Stimulated activated CD8-positive, alpha-beta memory T cell treated with anti-CD3 and anti-CD28 coated beads, Interleukin-7, amount 100 ng/mL, for 48 hours (primary cell): ENCODE measurements around the gene INVS.
"Not testable (repeated sequence)": the region's sequence is repeated elsewhere in the genome, so short reads cannot be mapped to it uniquely, and the experiment has no call there.

ENCODE experiments used
- DNase-seq, 2 donors: peaks; one replicate each; pipeline ENCODE4 v3.0.0-alpha.2; 2020; ENCODE audit warnings: low read depth in 1 of 2; ENCODE audit errors: extremely low read depth in 1 of 2

INVS gene

DNA sequence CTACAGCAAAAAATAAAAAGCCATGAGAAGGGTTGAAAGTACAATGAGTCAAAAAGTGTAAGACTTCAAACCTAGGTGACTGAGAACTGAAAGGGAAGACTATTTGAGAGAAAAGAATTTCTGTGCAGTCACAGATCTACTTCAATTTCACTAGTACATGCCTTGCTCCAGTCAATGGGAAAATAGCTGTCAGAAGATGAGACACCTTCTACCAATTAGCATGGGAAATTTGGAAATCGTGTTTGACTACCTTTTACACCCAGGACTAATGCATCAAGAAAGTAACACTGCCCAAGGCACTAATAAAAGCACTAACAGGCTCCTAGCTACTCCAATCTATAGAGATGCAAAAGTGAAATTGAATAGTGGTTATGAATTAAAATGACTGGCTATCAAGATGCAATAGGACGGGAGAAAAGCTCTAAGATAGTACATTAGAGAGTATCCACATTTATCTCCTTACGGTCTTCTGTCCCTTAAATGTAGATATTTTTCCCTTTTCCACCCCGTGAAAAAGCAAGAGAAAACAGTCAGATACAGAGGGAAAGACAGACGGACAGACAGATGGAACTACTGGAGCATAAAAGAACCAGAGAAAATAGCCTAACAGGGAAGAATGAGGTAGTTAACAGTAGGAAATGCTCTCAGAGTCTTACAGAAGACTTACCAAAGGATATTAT, 15.5 kb upstream of the INVS start:
- no peak for DNase-seq

DNA sequence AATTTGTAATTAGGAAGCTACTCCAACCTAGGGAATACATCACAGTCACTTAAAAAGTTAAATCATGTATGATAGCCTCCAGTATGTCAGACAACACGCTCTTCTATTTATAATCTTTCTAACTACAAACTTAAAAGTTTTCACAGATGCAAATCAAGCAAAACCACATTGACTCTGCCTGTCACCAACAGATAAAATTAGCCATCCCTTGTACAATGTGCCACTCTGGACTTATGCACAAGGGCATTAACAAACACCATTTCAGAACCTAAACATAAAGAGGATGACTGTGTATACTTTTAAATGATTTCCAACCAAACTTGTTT, 15.0 kb upstream of the INVS start:
- no peak for DNase-seq

DNA sequence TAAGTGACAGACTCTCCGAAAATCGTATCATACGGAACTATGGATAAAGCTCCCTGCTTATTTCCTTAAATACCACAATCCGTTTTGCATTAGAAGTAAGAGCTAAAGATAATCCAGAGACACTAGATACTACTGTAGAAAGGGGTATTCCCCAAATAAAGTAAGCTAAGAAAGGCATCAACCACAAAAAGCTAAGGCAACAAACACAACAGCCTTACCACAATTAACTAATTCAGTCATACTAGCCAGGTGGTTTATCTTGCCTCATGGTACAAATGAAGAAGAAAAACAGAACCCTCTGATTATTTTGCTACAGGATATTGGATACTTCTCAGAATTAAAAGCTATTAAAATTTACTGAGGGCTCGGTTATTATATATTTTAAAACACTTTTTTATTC, 14.3 kb upstream of the INVS start:
- DNase-seq: no peak

DNA sequence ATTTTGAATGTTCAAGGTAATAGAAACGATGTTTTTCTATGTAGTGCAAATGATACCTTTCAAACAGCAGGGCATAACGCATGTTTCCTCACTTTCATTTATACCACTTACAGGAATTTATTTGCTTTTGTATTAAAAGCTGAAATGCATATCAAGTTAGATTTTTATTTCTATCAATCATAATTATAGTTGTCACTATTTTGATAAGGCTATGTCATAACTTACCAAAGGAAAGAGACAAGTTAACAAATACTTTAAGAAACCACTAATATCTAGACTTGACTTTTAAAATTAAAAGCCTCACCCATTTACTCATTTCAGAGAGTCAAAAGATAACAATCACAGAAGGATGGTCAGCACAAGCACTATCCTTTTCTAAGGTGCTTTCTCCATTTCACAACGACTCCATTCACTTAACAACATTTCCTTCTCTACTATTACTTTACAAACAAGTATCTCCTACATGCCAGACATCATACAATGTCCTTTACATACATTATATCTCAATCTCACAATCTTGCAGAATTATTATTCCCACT, 12.9 kb upstream of the INVS start:
- no peak for DNase-seq

DNA sequence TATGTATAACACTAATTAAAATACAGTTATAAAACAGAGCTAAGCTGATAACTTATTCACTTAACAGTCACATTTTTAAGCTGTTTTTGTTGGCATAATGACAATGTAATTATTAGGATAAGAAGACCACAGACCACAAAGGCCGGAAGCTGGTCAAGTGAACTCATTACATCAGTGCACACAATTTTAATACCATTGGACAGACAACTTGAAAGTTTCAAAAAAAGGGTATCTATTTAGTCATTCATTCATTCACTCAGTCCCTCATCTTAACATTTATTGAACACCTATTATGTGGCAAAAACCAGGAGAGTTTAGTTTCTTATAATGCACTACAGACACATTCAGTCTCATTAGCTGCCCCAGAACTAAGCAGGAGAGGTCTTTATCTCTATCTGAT, 11.8 kb upstream of the INVS start:
- no peak for DNase-seq

DNA sequence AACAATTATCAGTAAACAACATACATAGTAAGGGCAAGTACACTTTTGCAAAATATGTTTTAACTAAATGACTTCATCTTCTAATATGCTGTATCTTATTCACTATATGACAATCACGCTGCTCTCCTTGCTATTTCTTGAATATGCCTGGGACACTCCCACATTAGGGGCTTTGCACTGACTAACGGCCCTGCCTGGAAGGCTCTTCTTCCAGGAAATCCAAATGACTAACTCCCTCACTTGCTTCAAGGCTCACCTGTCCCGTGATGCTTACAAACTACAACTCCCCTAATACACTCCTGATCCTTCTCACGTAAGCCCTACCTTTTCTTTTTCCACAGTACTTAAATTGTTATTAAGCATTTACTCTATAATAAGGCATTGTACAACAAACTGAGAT, 10.8 kb upstream of the INVS start:
- no peak for DNase-seq

DNA sequence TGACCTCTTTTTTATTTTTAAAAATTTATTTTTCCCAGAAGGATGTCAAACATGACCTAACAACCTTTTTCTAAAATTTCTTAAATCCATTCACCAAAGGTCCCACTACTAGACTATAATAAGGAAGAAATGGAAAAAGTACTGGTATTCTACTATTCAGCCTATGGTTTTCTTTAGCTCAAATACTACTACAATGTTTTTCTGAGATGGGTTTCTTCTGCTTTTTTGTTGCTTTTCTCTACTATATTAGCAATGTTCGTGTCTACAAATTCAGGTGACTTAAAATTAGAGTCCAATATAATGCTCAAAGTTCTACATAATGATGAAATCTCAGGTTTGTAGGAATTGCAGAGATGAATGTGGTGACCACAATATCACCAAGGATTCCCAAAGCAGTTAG, 8.2 kb upstream of the INVS start:
- no peak for DNase-seq

DNA sequence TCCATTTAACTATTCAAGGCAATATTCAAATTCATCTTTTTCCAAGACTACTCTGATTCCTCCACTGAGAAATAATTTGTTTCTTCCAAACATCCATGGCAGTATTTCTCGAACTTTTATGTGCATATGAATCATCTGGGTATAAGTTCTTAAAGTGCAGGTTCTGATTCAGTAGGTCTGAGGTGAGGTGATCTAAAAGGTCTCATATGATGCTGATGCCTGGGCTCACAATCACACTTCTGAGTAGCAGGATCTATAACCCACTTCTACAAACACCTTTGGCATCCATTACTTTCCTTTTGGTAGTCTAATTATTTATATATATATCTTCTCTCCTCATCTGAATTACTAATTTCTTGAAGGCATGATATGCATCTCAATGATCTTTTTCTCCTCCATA, 7.4 kb upstream of the INVS start:
- DNase-seq: no peak

DNA sequence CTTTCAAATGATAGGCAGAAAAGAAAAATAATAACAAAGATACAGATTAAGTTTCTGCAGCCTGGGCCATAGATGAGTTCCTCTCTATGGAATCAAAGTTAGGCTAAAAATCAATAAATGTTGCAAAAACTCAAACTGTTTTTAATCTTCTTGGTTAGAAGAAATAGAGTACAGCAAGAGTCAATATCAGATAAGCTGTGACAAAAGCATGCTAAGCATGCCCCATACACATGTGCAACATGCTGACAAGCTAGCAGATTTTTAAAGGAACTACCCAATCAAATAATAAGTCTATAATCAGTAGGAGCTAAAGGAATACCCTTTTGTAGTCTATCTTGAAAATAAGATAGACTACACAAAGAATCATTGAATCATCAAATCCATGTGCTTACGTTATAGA, 7.0 kb upstream of the INVS start:
- DNase-seq: no peak

DNA sequence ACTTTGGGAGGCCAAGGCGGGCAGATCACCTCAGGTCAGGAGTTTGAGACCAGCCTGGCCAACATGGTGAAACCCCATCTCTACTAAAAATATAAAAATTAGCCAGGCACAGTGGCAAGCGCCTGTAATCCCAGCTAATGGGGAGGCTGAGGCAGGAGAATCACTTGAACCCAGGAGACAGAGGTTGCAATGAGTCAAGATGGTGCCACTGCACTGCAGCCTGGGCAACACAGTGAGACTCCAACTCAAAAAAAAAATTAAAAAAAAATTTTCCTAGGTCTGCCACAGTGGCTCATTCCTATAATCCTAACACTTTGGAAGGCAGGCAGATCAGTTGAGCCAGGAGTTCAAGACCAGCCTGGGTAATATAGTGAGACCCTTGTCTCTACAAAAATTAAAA, 4.6 kb upstream of the INVS start:
- DNase-seq: not testable (repeated sequence)

DNA sequence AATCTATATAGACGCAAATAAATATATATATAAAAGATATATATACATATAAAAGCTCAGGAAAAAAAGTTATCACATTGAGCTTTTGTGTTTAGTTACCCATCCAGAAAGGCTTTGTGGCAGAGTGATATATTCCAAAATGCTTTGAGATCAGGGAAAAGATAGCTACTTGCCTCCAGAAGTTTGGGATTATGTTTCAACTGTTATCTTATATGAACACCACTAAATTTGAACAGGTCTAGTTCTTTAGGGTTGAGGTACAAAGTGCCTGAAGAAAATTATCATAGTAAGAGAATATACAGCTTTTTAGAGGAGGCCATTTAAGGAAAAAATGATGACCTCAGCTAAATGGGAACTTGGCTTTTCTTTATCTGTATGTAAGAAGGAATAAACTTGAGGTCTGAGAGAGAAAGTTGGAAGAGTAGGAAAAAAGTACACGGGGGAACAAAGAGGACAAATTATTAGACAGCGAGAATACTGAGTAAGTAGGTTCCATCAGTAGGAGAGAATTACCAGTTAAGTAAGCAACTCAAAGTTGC, 2.6 kb upstream of the INVS start:
- no peak for DNase-seq

DNA sequence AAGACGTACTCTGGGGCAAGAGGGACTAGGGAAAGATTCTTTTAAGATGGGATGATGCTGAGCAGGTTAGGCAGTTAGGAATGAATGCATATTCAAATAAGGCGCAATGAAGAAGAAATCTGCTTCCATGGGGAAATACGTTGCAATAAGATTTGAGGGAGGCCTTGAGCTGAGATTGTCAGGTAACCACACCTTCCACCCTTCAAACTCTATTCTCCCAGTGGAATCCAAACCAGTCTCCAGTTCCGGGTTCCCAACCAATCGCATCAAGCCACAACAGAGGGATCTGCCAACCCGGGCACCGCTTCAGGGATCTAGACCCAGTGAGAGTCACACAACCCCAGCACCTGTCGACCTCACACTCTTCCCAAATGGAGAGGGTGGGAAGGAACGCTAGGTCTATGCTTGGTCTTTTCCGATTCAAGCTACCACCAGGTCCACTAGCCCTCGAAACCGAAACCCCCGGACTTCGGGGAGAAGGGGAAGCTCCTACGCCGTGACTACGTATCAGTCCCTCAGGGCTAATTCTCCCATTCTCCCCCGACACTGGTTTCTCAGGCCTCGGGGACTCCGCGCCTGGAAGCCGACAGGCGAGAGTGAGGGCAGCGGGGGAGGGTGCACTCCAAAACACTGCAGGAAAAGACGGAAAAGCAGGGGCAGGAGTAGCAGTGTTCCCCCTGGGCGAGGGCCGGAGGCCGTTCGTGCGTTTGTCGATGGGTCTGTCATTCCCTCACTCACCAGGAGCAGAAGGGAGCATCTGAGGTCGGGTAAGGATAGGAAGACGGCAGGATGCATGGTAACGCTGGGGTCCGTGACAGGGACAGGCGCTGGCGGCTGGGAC, 777 bp upstream of the INVS start:
- no peak for DNase-seq

DNA sequence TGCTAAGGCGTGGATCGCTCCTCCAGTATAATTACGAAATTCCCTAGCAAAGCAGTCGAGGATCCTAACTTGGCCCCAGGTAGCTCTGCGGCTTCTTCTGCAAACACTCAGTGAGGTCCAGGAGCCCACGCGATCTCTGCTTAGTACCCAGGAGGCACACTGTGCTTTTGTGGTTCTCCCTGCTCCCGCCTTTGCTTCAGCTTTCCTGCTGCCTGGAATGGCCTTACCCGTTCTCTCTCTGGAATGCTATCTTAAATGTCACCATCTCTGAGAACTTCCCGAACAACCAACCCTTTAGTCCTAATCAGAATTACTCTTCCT, 639 bp downstream of the INVS start:
- no peak for DNase-seq

DNA sequence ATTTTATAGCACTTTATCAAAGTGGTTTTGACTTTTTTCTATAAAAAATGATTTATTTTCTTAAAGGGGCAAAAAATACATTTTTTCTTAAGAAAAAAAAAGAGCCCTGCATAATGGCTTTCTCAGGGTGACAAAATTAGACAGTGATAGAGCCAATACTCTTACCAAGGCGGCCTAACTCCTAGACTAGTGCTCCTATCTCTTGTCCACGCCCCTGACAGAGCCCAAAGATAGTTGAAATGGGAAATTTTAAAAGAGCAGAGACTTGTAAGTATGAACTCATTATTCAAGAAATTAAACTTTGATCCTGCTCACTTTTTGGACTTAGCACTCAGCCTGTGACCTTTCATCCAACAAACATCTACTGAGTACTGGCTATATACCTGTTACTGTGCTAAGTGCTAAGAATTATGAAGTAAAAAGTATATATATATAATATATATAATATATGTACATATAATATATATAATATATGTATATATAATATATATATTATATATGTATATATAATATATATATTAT, 1.2 kb downstream of the INVS start:
- DNase-seq: no peak

DNA sequence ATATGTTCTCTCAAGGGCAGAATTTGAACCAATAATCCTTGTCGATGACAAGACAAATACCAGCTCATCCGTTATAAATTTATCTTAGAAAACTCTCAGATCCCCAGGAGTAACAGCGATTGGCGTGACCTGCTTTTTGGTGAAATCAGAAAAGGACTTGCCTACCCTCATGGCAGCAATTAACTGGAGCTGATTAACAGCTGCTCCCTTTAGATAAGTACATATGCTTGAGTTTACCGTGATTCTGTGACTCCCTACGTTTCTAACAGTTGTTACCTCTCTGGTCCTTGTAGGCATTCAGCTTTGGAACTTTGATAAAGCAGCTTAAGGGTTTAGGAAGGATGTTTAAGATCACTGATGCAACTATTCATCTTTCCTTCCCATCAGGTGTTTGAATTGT, 2.6 kb downstream of the INVS start:
- no peak for DNase-seq

DNA sequence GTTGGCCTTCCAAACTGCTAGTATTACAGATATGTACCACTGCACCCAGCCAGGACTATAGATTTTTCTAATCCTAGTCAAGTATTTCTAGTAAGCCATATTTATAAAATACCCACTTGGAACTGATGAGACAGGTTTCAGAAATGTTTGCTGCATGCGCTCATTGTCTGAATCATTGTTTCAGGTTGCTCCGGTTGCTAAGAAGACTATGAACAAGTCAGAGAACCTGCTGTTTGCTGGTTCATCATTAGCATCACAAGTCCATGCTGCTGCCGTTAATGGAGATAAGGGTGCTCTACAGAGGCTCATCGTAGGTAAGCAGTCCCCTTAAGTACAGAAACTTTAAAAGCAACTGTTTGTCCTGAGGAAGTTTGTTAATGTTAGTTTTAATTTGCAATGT, 5.3 kb downstream of the INVS start:
- no peak for DNase-seq

DNA sequence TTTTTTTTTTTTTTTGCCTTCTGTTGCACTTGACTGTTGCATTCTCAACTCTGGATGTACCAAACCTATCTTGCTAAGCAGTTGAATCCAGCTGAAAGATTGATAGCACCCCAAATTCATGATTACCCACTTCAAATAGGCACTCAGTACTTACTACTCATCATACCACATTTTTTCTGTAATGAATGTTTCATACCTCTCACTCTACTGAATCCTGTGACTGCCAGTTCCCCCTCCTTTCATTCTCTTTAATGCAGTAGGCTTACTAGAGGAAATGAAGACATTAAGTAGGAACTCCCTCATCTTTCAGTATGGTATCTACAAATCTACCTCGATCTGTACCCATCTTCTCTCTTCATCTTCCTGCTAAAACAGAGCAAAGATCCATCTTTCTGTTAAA, 6.8 kb downstream of the INVS start:
- DNase-seq: no peak

DNA sequence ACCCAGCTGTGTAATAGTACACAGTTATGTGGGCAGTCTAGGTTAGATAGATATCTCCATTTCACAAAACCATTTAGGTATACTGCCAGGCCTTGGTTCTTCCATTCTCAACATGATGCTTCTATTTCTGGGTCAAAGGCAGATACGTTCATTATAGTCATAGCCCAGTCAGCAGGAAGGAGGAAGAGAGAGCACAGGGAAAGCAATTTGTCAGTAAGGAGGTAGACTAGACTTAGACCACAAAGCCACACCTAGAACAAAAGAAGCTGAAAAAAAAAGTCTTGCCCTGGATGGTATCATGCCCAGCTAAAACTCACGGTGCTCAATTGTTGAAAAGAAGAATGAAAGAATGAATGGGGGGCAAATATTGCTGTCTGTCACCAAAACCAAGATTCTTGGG, 7.6 kb downstream of the INVS start:
- no peak for DNase-seq

DNA sequence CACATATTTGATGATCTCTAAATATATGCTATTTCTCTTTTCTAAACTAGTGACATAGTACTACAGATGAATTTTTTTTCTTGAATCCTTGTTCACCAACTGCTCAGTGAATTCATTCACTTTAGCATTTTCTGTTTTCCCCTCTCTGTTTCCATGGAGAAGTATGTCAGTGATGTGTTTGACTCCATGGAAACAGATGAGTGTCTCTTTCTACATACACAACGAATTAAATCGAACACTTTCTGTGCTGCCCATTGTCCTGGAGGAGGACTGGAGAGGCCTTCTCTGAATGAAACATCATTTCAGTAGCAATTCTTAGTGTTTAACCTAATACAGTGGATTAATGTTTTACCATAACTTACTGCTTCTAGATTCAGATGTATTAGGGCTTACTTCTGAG, 9.5 kb downstream of the INVS start:
- no peak for DNase-seq

DNA sequence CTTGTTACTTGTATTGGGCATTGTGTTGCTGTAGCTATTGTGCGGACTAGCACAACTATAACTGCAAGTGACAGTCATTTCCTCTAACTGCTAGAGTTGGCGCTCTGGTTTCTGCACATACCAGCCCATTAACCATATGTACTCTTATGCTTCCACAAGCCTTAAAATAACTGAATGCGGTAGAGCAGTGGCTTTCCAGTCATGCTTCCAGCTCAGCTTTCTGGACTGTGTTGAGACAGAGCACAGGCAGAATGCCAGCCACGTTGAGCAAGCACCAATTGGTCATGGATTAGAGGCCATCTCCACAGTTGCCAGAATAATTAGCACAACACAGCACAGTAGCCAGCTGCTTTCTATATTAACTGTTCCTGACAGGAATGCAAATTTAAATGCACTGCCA, 12.2 kb downstream of the INVS start:
- no peak for DNase-seq

DNA sequence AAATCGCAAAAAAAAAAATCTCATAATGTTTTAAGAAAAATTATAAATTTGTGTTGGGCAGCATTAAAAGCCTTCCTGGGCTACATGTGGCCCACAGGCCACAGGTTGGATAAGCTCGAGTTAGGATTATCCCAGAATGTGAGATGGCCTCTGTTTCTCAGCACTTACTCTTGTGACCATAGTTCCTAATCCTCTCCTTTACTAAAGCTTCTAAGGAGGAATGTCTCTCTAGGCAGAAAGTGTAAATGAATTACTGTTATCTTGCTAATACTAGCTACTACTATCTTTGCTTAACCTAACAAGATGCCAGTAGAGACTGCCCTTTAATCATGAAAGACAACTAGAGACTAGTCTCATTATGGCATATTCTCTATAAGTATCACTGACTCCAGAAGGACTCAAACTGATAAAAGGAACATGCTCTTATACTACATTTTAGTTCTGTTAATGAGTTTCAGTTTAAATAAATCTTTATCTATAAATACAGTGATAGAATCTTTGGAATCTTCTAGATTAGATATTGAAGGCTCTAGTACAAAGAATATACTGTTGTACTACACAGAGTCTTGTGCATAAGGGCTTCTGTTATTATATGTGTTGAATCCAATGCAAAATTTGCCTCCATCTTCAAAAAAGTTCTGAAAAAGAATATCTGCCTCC, 13.8 kb downstream of the INVS start:
- no peak for DNase-seq

DNA sequence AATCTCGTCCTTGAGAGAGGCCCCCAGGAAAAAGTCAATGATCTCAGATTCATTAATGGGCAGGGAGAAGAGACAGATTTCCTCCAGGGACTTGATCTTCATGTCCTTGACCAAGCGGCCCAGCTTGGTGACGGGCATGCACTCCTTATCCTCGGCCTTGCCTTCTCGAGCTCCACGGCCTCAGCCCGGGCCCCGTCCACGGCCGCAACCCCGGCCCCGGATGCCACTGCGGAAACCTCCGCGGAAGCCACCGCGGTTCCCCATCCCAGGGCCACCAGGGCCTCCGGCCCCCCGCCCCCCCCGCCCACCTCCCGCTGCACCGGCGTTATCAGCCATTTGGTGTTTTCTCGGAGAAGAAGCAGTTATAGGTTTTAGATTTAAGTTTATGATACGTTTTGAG, 18.3 kb downstream of the INVS start:
- no peak for DNase-seq
